IPS-18a (cell line): ENCODE measurements around the gene CENPC.
"Not testable (repeated sequence)": the region's sequence is repeated elsewhere in the genome, so short reads cannot be mapped to it uniquely, and the experiment has no call there.

ENCODE experiments used
- H3K27ac ChIP-seq: one replicate; pipeline ENCODE4 v1.5.1; 2013; ENCODE audit warnings: low read length
- H3K27me3 ChIP-seq: one replicate; pipeline ENCODE4 v1.6.1; 2013; ENCODE audit warnings: mild to moderate bottlenecking, low read length; ENCODE audit not compliant: control insufficient read depth, insufficient read depth
- H3K36me3 ChIP-seq: one replicate; pipeline ENCODE4 v1.6.1; 2013; ENCODE audit warnings: low read depth, low read length; ENCODE audit not compliant: control insufficient read depth
- H3K4me1 ChIP-seq: one replicate; pipeline ENCODE4 v1.6.1; 2013; ENCODE audit warnings: low read depth, low read length; ENCODE audit not compliant: control insufficient read depth
- H3K4me3 ChIP-seq: one replicate; pipeline ENCODE4 v1.5.1; 2013; ENCODE audit warnings: low read length
- H3K9ac ChIP-seq: one replicate; pipeline ENCODE4 v1.6.1; 2013; ENCODE audit warnings: mild to moderate bottlenecking, low read length, moderate library complexity
- H3K9me3 ChIP-seq: one replicate; pipeline ENCODE4 v1.6.1; 2013; ENCODE audit warnings: low read depth, low read length; ENCODE audit not compliant: control insufficient read depth

CENPC gene

DNA sequence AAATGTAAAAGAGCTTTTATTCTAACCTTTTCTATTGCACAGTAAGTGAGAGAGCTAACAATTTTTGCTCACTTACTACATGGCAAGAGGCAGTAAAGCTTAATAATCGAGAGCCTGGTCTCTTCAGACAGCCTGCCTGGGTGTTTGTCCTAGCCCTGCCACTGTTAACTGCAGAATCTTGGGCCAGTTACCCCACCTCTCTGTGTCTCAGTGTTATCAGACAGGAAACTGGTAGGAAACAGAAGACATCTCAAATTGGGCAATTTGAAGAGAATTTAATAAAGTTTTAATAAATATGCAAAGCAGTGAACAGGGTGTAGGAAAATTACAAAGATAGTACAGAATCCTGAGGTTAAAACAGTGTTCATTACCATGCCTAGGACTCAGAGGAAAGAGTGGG, 26.7 kb upstream of the CENPC start:
- H3K4me1 ChIP-seq = peaks cover 8% of the 10 kb centered on the region
- no peak overlapping the region for H3K9ac ChIP-seq
- H3K27me3 ChIP-seq = no peaks in the 10 kb centered on the region
- H3K4me3 ChIP-seq = no peak overlapping the region
- H3K9me3 ChIP-seq = no peaks in the 10 kb centered on the region
- no peaks in the 10 kb centered on the region for H3K36me3 ChIP-seq
- no peak overlapping the region for H3K27ac ChIP-seq

DNA sequence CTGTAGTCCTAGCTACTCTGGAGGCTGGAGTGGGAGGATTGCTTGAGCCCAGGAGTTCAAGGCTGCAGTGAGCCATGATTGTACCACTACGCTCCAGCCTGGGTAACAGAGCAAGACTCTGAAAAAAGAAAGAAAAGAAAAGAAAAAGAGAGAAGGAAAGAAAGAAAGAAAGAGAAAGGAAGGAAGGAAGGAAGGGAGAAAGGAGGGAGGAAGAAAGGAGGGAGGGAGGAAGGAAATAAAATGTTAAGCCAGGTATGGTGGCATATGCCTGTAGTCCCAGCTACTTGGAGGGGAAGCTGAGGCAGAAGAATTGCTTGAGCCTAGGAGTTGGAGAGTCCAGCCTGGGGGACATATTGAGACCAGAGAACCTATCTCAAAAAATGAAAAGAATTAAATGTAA, 25.2 kb upstream of the CENPC start:
- H3K36me3 ChIP-seq = no peaks in the 10 kb centered on the region
- no peak overlapping the region for H3K4me3 ChIP-seq
- no peaks in the 10 kb centered on the region for H3K27me3 ChIP-seq
- no peaks in the 10 kb centered on the region for H3K9me3 ChIP-seq
- H3K27ac ChIP-seq = no peak overlapping the region
- no peak overlapping the region for H3K9ac ChIP-seq
- peaks cover 4% of the 10 kb centered on the region for H3K4me1 ChIP-seq

DNA sequence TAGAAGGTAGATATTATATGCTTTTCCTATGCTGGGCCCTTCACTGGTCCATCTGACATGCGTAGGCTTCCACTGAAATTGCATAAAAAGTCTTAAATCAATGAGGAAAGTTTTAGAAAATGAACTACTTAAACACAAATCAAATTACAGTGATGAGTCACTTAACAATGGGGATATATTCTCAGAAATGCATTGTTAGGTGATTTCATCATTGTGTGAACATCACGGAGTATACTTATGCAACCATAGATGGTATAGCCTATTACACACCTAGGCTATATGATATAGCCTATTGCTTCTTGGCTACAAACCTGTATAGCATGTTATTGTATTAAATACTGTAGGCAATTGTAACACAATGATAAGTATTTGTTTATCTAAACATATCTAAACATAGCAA, 23.5 kb upstream of the CENPC start:
- Histone ChIP-seq H3K36me3 (no peaks in the 10 kb centered on the region), H3K27ac (no peak overlapping the region), H3K27me3 (no peaks in the 10 kb centered on the region), H3K4me1 (no peaks in the 10 kb centered on the region), H3K4me3 (no peak overlapping the region), H3K9me3 (no peaks in the 10 kb centered on the region), H3K9ac (no peak overlapping the region)

DNA sequence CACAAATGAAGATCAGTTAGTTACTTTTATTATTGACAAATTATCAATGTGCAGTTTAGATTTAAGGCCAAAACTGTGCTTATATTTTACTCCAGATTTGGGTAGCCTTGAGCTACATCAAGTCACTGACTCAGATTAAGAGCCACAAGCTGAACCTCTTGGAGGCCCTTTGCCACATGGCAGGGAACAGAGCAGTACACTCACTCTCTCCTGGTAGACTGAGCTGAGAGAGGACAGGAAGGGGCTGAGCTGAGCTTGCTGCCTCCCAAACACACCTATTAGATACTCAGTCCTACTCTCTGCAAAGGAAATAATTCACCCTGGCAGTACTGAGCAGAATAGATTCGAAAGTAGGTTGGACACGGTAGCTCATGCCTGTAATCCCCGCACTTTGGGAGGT, 21.0 kb upstream of the CENPC start:
- no peaks in the 10 kb centered on the region for H3K36me3 ChIP-seq
- H3K27ac ChIP-seq = no peak overlapping the region
- no peaks in the 10 kb centered on the region for H3K27me3 ChIP-seq
- H3K4me3 ChIP-seq = no peak overlapping the region
- H3K9ac ChIP-seq = no peak overlapping the region
- H3K9me3 ChIP-seq = no peaks in the 10 kb centered on the region
- no peaks in the 10 kb centered on the region for H3K4me1 ChIP-seq

DNA sequence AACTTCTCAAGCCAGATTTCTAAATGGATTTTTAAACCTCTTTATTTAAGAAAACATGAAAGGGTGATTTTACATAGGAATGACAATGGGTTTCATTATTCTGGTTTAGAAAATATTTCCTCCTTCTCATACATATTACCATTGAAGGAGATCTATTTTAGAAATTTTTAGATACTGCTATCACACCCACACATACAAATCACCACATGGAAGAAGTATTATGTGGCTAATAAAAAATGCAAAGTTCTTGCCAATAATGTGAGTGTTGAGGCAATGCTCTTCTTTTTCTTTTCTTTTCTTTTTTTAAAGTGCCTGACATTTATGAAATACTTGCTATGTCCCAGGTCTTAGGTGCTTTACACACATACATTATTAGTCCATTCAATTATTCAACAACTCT, 20.0 kb upstream of the CENPC start:
- H3K27ac ChIP-seq = no peak overlapping the region
- H3K9me3 ChIP-seq = no peaks in the 10 kb centered on the region
- H3K9ac ChIP-seq = no peak overlapping the region
- H3K4me3 ChIP-seq = no peak overlapping the region
- no peaks in the 10 kb centered on the region for H3K36me3 ChIP-seq
- no peaks in the 10 kb centered on the region for H3K4me1 ChIP-seq
- no peaks in the 10 kb centered on the region for H3K27me3 ChIP-seq

DNA sequence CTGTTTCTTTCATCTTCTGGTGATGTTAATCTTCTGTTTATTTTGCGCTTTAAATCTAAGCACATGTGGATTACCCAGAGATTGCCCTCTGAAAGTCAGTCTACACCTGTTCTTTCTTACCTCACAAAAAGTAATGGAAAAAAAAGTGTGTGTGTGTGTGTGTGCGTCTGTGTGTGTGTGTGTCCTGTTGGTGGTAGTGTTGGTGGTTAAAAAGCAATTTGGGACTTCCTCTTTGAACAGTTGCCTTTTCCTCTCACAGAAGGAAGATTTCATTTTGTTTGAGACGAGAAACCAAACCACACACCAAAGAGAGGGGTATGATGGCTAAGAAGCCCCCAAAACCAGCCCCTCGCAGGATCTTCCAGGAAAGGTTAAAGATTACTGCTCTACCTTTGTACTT, 13.2 kb upstream of the CENPC start, which contains the start of gene STAP1:
Gene STAP1, plus strand, starts transcription at position 235 of the 400 bp plus-strand sequence. Its CDS starts 83 bp downstream, at position 318.
- H3K27ac ChIP-seq = no peak within 1 kb of the TSS
- no peaks in the 10 kb centered on the region for H3K9me3 ChIP-seq
- no peaks in the 10 kb centered on the region for H3K36me3 ChIP-seq
- H3K9ac ChIP-seq = no peak within 1 kb of the TSS
- no peaks in the 10 kb centered on the region for H3K4me1 ChIP-seq
- H3K27me3 ChIP-seq = no peaks in the 10 kb centered on the region
- H3K4me3 ChIP-seq = no peak within 1 kb of the TSS

DNA sequence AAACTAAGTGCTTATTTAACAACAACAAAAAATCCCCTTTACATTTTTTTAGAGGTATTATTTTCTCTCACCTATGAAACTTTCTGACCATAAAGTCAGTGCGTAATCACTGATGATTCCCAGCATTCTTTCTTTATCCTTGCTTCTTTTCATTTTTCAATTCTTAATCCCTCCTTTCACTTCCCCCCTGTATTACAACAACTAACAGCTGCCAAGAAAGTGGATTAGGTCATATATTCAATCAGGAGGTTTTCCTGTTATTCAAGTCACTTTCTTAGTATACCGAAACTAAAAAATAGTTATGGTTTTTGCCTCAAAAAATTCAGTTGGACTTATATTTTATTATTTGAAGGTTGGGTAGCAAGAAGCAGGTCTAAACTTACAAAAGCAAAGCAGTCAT, 11.1 kb upstream of the CENPC start:
- H3K9me3 ChIP-seq = no peaks in the 10 kb centered on the region
- H3K27ac ChIP-seq = no peak overlapping the region
- no peak overlapping the region for H3K9ac ChIP-seq
- H3K27me3 ChIP-seq = no peaks in the 10 kb centered on the region
- H3K4me3 ChIP-seq = no peak overlapping the region
- no peaks in the 10 kb centered on the region for H3K4me1 ChIP-seq
- H3K36me3 ChIP-seq = no peaks in the 10 kb centered on the region

DNA sequence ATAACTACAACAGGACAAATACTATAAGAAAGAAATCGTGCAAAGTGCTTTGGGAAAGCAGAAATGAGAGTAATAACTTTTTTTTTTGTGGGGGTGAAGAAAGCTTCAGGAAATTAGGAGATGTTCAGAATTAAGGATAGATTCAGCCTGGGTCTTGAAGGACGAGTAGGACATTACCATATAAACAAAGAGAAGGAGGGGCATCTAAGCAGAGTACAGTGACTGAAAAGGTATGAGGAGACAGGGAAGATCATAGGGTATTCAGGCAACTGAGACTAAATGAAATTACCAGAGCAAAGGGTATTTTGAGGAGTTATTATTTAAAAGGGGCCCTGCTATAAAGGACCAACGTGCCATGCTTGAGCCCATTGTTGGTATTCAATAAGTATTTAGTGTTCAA, 10.1 kb upstream of the CENPC start:
- Histone ChIP-seq H3K4me3 (no peak overlapping the region), H3K27me3 (no peaks in the 10 kb centered on the region), H3K4me1 (no peaks in the 10 kb centered on the region), H3K9ac (no peak overlapping the region), H3K27ac (no peak overlapping the region), H3K9me3 (no peaks in the 10 kb centered on the region), H3K36me3 (no peaks in the 10 kb centered on the region)

DNA sequence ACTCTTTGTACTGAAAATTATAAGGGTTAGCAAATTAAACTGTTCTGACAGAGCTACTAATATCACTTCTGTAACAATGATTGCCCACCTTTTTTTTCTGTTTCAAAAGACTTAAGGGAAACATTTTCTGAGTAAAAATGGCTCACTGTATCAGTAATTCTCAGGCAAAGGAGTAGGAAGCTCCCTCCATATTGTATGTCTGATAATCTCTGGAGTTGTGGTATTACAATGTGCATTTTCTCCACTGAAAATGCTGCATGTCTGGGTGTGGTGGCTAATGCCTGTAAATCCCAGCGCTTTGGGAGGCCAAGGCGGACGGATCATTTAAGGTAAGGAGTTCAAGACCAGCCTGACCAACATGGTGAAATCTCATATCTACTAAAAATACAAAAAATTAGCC, 8.8 kb upstream of the CENPC start:
- Histone ChIP-seq H3K4me3 (no peak overlapping the region), H3K27ac (no peak overlapping the region), H3K27me3 (no peaks in the 10 kb centered on the region), H3K9ac (no peak overlapping the region), H3K9me3 (no peaks in the 10 kb centered on the region), H3K4me1 (no peaks in the 10 kb centered on the region), H3K36me3 (no peaks in the 10 kb centered on the region)

DNA sequence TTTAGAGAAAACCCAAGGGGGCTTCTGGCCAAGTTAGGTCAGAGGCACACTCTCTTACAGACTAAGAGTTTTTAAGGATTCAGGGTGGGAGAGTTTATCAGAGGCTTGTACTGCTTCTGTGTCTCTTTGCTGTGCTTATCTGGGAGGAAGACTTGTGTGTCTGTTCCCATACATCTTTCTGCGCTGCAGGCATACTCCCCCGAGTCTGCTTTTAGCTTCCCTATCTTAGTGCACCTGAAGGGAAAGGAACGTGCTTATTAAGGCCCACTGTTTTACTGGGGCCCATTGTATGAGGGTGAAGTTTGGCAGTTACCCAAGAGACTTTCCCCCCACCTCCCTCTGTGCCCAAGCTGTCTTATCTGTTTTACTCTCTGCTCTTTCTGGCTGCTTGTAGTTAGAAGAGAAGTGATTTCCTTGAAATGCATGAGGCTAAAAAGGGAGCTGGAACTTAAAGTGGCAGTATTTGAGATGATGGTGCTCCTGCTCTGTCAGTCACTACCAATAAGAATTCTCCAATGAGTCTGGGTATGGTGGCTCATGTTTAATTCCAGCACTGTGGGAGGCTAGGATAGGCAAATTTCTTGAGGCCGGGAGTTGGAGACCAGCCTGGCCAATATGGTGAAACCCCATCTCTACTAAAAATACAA, 7.0 kb upstream of the CENPC start:
- not testable (repeated sequence) for H3K4me3 ChIP-seq, H3K9me3 ChIP-seq, H3K27me3 ChIP-seq, H3K27ac ChIP-seq, H3K4me1 ChIP-seq, H3K9ac ChIP-seq, H3K36me3 ChIP-seq

DNA sequence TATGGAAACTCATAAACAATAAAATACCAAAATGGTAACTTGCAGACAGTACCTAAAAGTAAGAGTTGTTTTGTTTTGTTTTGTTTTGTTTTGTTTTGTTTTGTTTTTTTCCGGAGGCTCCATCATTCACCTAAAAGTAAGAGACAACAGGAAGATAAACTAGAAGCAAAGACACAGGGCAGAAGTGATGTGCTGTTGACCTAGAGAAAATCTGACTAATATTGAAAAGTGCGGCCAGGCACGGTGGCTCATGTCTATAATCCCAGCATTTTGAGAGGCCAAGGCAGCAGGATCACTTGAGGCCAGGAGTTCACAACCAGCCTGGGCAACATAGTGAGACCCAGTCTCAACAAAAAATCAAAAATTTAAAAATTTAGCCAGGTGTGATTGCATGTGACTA, 5.6 kb upstream of the CENPC start:
- Histone ChIP-seq H3K9me3 (no peaks in the 10 kb centered on the region), H3K4me1 (no peaks in the 10 kb centered on the region), H3K9ac (no peak overlapping the region), H3K27me3 (no peaks in the 10 kb centered on the region), H3K27ac (no peak overlapping the region), H3K4me3 (no peak overlapping the region), H3K36me3 (no peaks in the 10 kb centered on the region)

DNA sequence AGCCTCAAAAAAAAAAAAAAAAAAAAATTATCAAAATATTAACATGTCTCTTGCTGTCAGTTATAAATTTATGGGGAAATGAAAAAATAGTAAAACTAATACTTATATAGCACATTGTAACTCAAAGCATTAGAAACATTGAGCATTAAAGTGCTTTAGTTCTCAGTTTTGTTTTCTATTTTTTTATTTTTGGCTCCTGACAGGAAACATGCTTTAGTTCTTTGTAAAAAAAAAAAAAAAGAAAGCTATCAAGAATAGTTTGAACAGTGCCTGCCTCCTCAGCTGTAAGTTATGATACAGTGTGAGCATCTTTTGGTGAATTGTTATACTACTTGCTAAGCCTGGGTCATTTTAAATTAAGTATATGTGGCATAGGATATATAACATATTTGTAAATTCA, 5.1 kb upstream of the CENPC start:
- Histone ChIP-seq H3K27ac (no peak overlapping the region), H3K27me3 (no peaks in the 10 kb centered on the region), H3K4me1 (no peaks in the 10 kb centered on the region), H3K36me3 (no peaks in the 10 kb centered on the region), H3K9me3 (no peaks in the 10 kb centered on the region), H3K4me3 (no peak overlapping the region), H3K9ac (no peak overlapping the region)
